ENCODE results near the gene TRHDE.
"Not testable (repeated sequence)": the region's sequence is repeated elsewhere in the genome, so short reads cannot be mapped to it uniquely, and the experiment has no call there.

TRHDE gene

DNA sequence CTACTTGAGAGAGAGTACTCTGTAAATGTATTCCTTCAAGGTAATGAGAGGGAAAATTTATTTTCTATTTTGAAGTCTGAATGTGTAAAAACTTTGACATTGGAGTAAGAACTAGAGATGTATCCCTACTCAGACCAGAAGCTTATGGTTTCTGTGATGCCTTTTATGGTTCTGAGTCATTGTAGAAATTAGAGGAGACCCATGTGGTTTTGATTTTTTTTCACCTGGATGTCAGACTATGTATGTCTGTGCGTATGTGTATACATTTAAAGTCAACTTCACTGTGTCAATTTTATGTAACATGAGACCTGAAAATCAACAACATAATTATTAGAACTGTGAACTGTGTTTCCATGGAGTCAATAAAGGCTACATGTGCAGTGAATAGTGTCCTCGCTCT, 302.0 kb downstream of the TRHDE start:
- no peaks in the 10 kb centered on the region for H3K4me1 Mint-ChIP-seq
- no peak overlapping the region for H3K4me3 Mint-ChIP-seq
- no peaks in the 10 kb centered on the region for H3K27me3 Mint-ChIP-seq
- H3K9me3 Mint-ChIP-seq, result peaks cover 1% of the 10 kb centered on the region
- DNase-seq, result no peak
- CTCF ChIA-PET, result no interaction called here
- H3K36me3 Mint-ChIP-seq, result no peaks in the 10 kb centered on the region
- H3K27ac Mint-ChIP-seq, result no peak overlapping the region

- Mint-ChIP-seq H3K9me3 (peaks cover 7% of the 10 kb centered on the region), H3K4me3 (no peak overlapping the region), H3K27me3 (no peaks in the 10 kb centered on the region), H3K27ac (no peak overlapping the region), H3K36me3 (no peaks in the 10 kb centered on the region), H3K4me1 (no peaks in the 10 kb centered on the region)
- CTCF ChIA-PET, result no interaction called here
- no peak for DNase-seq
Measured at GRCh38 chr12:72578327-72578726, 306.2 kb downstream of the TRHDE start.

DNA sequence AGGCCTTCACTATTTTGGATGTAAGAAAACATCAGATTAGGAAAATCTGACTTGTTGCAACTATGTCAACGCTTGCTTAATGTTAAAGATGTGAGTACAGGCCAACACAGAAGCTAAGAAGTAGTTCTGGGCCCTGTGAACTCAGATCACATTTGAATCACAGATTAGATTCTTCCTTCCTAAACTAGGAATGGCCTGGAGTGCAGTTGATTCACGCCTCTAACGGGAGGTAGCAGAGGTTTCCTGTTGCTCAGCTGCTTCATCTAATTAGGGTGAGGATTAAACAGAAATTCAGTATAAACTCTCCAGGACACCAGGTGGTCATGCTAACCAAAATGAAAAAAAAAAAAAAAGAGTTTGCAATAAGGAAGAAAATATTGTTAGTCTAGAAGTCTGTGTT, 314.3 kb downstream of the TRHDE start:
- no peak for DNase-seq
- Mint-ChIP-seq H3K27ac (no peak overlapping the region), H3K36me3 (no peaks in the 10 kb centered on the region), H3K4me1 (no peaks in the 10 kb centered on the region), H3K9me3 (peaks cover 10% of the 10 kb centered on the region), H3K4me3 (no peak overlapping the region), H3K27me3 (no peaks in the 10 kb centered on the region)
- CTCF ChIA-PET, result no interaction called here

DNA sequence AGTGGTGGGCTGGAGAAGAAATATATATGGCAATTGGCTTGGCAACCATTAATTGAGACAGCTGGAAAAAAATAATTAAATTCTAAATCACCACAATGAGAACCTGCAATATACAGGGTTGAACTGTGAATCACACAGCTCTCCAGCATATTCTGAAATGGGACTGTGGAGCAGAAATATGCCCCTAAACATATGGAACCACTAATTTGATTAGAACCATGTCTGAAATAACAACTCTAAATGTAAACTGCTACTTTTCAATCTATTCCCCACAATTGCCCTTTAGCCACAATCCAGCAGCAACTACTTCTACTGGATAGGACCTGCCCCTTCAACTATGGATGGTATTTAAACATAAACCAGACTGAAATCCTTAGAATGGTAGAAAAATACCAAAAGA, 330.4 kb downstream of the TRHDE start:
- Mint-ChIP-seq H3K27ac (no peak overlapping the region), H3K36me3 (no peaks in the 10 kb centered on the region), H3K27me3 (no peaks in the 10 kb centered on the region), H3K9me3 (peaks cover 2% of the 10 kb centered on the region), H3K4me1 (no peaks in the 10 kb centered on the region), H3K4me3 (no peak overlapping the region)
- DNase-seq, result no peak
- CTCF ChIA-PET, result no interaction called here

DNA sequence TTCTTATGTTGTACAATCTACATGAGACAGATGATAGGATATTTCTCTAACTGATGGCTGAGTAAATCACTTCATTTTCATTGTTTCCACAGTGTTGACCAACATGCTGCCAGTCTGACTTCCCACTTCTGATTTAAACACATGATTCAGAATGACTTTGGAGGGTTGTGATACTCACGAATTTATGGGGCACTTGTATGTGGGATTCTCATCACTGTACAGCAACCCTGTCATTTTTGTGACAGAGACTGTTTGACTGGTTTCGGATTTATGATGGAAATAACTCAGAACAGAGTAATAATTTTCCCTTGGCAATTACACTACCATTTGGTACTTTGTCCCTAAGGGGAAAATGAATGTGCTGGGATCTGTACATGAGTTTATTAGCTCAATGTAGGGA, 333.8 kb downstream of the TRHDE start:
- H3K27ac Mint-ChIP-seq, result no peak overlapping the region
- H3K4me3 Mint-ChIP-seq, result no peak overlapping the region
- no peaks in the 10 kb centered on the region for H3K27me3 Mint-ChIP-seq
- H3K9me3 Mint-ChIP-seq, result no peaks in the 10 kb centered on the region
- CTCF ChIA-PET, result no interaction called here
- DNase-seq, result no peak
- no peaks in the 10 kb centered on the region for H3K36me3 Mint-ChIP-seq
- no peaks in the 10 kb centered on the region for H3K4me1 Mint-ChIP-seq

DNA sequence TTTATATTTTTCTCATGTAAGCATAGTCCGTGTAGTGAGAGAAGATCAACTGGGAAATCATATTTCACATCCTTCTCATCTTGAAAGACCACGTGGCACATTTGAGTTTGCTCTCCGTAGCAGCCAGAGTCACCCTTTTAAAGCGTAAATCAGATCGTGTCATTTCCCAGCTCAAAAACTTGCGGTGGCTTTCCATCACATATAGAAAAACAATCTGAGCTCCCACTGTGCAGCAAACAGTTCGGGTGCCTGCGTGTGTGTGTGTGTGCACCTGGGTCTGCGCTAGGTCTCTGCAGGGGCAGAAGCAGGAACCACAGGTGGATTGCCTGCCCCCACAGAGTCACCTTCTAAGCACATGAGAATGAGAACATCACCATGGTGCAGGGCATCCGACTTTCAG, 338.2 kb downstream of the TRHDE start:
- no peaks in the 10 kb centered on the region for H3K4me1 Mint-ChIP-seq
- no peaks in the 10 kb centered on the region for H3K9me3 Mint-ChIP-seq
- no peak for DNase-seq
- no peak overlapping the region for H3K27ac Mint-ChIP-seq
- CTCF ChIA-PET, result no interaction called here
- no peaks in the 10 kb centered on the region for H3K27me3 Mint-ChIP-seq
- no peak overlapping the region for H3K4me3 Mint-ChIP-seq
- no peaks in the 10 kb centered on the region for H3K36me3 Mint-ChIP-seq

- no peaks in the 10 kb centered on the region for H3K36me3 Mint-ChIP-seq
- H3K27me3 Mint-ChIP-seq, result no peaks in the 10 kb centered on the region
- no peaks in the 10 kb centered on the region for H3K9me3 Mint-ChIP-seq
- CTCF ChIA-PET, result no interaction called here
- no peaks in the 10 kb centered on the region for H3K4me1 Mint-ChIP-seq
- DNase-seq, result no peak
- no peak overlapping the region for H3K4me3 Mint-ChIP-seq
- H3K27ac Mint-ChIP-seq, result no peak overlapping the region
Measured at GRCh38 chr12:72610854-72611358, 338.7 kb downstream of the TRHDE start.

DNA sequence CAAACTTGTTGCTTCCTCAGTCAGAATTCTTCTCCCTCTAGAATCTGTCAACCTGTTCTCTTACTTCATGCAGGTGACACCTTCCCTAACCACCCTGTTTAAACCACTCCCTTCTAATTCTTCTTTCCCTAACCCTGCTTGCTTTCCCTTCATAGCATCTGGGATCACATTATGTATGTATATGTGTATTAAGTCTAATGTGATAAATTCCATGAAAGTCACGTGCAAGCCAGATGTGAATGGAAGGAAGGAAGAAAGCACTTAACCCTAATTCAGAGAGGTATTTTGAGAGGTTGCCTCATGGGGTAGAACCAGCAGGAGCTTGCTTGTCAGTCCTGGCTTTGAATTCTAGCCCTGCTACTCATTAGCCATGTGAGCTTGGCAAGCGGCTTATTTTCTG, 340.0 kb downstream of the TRHDE start:
- Mint-ChIP-seq H3K9me3 (no peaks in the 10 kb centered on the region), H3K4me3 (no peak overlapping the region), H3K4me1 (no peaks in the 10 kb centered on the region), H3K27me3 (no peaks in the 10 kb centered on the region), H3K27ac (no peak overlapping the region), H3K36me3 (no peaks in the 10 kb centered on the region)
- CTCF ChIA-PET, result no interaction called here
- DNase-seq, result no peak

GRCh38 chr12:72618764-72619163, 346.6 kb downstream of the TRHDE start:
- Mint-ChIP-seq H3K9me3 (peaks cover 2% of the 10 kb centered on the region), H3K4me1 (no peaks in the 10 kb centered on the region), H3K36me3 (no peaks in the 10 kb centered on the region), H3K4me3 (no peak overlapping the region), H3K27ac (no peak overlapping the region), H3K27me3 (no peaks in the 10 kb centered on the region)
- DNase-seq, result no peak
- CTCF ChIA-PET, result no interaction called here

DNA sequence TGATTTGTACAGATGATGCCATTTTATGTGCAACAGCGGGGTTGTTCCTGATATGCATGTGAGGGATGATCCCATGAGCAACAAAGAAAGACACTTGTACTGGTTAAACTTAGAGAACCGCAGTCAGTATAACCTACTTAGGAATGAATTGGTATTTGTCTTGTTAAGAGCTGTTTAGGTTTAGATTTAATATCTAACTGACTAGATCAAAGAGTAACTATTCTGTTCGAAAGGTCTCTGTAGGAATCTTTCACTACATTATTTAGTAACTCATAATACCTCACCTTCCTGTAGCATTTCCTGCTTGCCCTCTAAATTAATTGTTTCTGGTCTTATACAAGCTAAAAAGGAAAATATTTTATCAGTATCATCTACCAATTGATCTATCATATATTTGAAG, 350.4 kb downstream of the TRHDE start:
- Mint-ChIP-seq H3K4me1 (no peaks in the 10 kb centered on the region), H3K27me3 (no peaks in the 10 kb centered on the region), H3K9me3 (peaks cover 2% of the 10 kb centered on the region), H3K27ac (no peak overlapping the region), H3K36me3 (no peaks in the 10 kb centered on the region), H3K4me3 (no peak overlapping the region)
- no peak for DNase-seq
- CTCF ChIA-PET, result no interaction called here

DNA sequence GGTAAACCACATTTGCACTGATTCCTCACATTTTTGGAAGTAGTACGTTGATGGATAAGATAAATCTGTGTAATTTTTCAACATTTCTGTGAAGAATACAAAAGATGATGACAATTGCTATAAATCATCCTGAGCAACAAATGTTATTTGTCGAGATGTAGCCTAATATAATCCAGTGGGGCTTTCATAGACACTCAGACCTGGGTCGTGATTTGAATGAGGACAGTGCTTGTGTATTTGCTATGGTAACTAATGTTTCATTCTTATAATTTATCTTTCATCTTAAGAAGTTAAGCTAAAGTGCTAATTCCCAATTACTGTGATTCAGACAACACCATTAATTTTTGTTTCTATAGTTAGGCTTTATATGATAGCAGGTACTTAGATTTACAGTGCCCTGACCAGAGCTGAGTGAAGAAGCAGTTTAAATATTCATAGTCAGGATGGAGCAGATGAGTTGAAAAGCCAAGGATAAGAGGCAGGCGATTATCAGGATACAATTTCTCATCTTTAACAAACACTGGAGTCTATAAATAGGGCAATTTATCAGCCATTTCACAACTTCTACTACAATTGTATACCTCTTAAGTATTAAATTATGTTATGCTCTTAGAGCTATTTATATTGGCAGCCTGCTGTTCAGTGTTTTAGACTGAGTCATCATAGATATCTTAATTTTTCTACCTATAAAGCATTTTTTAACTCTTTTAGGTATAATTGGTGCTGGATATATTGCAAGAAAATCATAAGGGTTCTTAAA, 359.9 kb downstream of the TRHDE start:
- Mint-ChIP-seq H3K9me3 (no peaks in the 10 kb centered on the region), H3K27me3 (no peaks in the 10 kb centered on the region), H3K4me3 (no peak overlapping the region), H3K27ac (no peak overlapping the region), H3K36me3 (no peaks in the 10 kb centered on the region), H3K4me1 (no peaks in the 10 kb centered on the region)
- no peak for DNase-seq
- CTCF ChIA-PET, result no interaction called here

DNA sequence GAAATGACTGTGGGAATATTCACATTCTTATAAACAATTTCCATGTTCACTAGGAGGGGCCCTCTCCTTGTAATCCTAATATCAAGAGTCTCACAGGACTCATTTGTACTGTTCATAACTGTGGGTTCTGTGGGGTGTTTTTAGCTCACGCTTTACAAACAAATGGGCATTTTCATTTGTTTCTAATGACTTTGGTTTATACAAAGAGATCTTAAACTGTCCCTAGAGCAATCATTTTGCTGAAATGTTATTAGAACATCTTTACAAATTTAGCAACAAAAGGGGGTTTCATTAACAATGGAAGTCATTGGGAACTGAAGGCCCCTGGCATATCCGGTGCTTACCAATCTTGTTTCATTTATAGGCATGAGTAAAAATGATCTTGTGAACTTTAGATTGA, 370.5 kb downstream of the TRHDE start:
- Mint-ChIP-seq H3K36me3 (no peaks in the 10 kb centered on the region), H3K27ac (no peak overlapping the region)

GRCh38 chr12:72647139-72647538, 375.0 kb downstream of the TRHDE start:
- Mint-ChIP-seq H3K9me3 (no peaks in the 10 kb centered on the region), H3K27me3 (no peaks in the 10 kb centered on the region), H3K27ac (no peak overlapping the region), H3K36me3 (no peaks in the 10 kb centered on the region), H3K4me1 (no peaks in the 10 kb centered on the region), H3K4me3 (no peak overlapping the region)
- no peak for DNase-seq
- CTCF ChIA-PET, result no interaction called here

More for the DNA sequence above, 370.5 kb downstream of the TRHDE start:
- CTCF ChIA-PET, result no interaction called here
- Mint-ChIP-seq H3K4me1 (no peaks in the 10 kb centered on the region), H3K27me3 (no peaks in the 10 kb centered on the region), H3K4me3 (no peak overlapping the region), H3K9me3 (peaks cover 3% of the 10 kb centered on the region)
- DNase-seq, result no peak

DNA sequence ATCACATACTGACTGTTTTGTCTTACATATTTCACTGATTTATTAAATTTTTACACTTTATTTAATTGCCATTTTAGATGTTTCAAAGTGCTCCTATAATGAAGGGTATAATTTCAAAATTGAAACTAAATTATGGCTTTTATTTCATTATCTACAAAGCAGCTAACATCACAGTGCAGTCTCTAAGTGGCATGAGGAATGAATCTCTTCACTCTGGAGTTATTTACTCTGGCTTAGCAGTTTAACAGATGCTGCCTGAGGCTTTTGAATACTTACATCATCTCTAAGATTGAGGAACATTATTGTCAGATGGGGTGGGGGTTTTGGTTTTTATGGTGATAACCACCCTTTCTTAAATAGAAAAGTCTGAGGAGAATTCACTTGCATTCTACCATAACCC, 386.4 kb downstream of the TRHDE start:
- Mint-ChIP-seq H3K36me3 (no peaks in the 10 kb centered on the region), H3K27me3 (no peaks in the 10 kb centered on the region), H3K4me1 (no peaks in the 10 kb centered on the region), H3K9me3 (no peaks in the 10 kb centered on the region), H3K27ac (no peak overlapping the region), H3K4me3 (no peak overlapping the region)
- DNase-seq, result no peak
- CTCF ChIA-PET, result no interaction called here

DNA sequence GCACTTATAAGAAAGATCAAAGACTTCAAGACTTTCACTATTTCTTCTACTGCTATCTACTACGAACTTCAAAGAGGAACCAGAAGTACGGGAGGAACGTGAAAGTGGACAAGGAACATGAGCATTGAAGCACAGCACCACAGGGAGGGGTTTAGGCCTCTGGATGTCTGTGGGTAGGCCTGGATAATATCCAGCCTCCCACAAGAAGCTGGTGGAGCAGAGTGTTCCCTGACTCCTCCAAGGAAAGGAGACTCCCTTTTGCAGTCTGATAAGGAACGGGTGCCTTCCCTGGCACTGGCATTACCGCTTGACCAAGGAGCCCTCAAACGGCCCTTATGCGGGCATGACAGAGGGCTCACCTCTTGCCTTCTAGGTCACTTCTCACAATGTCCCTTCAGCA, 388.0 kb downstream of the TRHDE start:
- H3K27me3 Mint-ChIP-seq, H3K4me1 Mint-ChIP-seq, DNase-seq, H3K36me3 Mint-ChIP-seq, H3K9me3 Mint-ChIP-seq, CTCF ChIA-PET, H3K4me3 Mint-ChIP-seq, H3K27ac Mint-ChIP-seq: not testable (repeated sequence)

GRCh38 chr12:72673853-72674252, 401.7 kb downstream of the TRHDE start:
- Mint-ChIP-seq H3K9me3 (no peaks in the 10 kb centered on the region), H3K4me3 (no peak overlapping the region)

More at GRCh38 chr12:72673853-72674252, 401.7 kb downstream of the TRHDE start:
- Mint-ChIP-seq H3K27ac (no peak overlapping the region), H3K4me1 (no peaks in the 10 kb centered on the region), H3K27me3 (no peaks in the 10 kb centered on the region), H3K36me3 (no peaks in the 10 kb centered on the region)
- CTCF ChIA-PET, result no interaction called here
- DNase-seq, result no peak

Measured in activated naive CD4-positive, alpha-beta T cell treated with anti-CD3 and anti-CD28 coated beads, Interleukin-2, amount 10 ng/mL, durations not matched to agents 7 days and 5 days (primary cell).